ENCODE data around the gene CLOCK.

GRCh38 chr4:55561889-55562288 lies 15.2 kb upstream of the CLOCK start:
- no peak for TF ChIP-seq POLR2AphosphoS5 (IDR thresholded peaks at IDR 0.05; ENCODE audit: low read depth, low read length)
- no peak for TF ChIP-seq POLR2A (IDR thresholded peaks at IDR 0.05; ENCODE audit: low read depth, low read length)
